NCI-H1048 (cell line): Measurements from ENCODE around the gene VSTM2B.
"Not testable (repeated sequence)": the region's sequence is repeated elsewhere in the genome, so short reads cannot be mapped to it uniquely, and the experiment has no call there.

Source experiments
- DNase-seq: peaks from one replicate; lab custom pipeline; 2025; lab: John Stamatoyannopoulos, UW

VSTM2B gene

DNA sequence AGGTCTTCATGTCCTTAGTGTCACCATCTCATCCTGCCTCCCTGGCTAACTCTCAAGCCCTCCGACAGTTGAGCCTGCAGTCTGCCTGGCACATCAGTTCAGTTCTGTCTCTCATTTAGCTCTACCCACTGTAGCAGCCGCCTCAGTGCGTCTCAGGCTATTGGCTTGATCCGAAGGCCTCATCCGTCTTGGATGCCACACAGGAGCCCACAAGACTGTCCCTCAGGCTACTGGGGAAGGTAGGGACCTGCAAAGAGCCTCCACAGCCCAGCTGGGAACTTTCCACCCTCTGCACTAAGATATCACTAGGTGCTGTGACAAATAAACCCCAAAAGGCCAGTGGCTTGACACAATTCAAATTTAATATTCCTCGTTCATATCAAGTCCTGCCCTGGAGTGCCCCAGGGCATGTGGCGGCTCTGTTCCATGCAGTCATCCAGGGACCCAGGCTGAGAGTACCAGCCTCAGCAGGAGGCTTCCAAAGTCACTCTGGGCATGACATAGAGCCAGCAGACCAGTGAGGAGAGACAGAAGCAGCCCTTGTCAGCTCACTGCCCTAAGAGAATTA, 5.7 kb downstream of the VSTM2B start:
- DNase-seq = no peak

DNA sequence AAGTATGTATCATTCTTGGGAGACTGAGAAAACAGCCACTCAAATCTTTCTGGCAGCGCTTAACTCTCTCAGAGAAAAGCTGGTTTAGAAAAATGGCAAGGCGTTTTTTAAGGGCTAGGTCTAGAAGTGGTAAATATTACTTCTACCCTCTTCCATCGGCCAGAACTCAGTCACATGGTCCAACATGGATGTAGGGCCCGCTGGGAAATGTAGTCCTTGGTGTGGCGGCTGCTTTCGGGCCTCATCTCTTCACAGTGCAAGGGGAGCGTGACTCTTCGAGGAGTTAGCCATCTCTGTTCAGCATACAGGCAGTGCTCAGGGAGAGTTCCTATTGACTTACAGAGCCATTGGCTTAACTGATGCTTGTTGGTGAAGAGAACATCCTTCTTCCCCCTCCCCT, 6.3 kb downstream of the VSTM2B start:
- no peak for DNase-seq

DNA sequence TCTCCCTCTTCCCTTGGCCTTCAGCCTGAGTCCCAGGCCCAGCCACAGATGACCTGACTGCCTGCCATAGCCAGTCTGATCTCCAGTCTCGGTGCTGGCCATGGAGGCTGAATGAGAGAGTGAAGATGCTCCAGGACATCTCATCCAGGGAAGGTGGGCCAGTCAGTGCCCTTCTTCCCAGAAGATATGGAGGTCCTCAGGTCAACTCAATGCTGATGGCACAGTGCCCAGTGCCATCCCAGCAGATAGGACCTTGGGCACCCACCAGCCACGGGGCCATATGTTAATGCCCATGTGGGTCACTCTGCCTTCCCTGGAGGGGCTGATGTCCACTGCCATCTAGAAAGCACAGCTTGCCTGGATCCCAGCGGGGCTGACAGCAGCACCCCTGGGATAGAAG, 7.2 kb downstream of the VSTM2B start:
- no peak for DNase-seq

DNA sequence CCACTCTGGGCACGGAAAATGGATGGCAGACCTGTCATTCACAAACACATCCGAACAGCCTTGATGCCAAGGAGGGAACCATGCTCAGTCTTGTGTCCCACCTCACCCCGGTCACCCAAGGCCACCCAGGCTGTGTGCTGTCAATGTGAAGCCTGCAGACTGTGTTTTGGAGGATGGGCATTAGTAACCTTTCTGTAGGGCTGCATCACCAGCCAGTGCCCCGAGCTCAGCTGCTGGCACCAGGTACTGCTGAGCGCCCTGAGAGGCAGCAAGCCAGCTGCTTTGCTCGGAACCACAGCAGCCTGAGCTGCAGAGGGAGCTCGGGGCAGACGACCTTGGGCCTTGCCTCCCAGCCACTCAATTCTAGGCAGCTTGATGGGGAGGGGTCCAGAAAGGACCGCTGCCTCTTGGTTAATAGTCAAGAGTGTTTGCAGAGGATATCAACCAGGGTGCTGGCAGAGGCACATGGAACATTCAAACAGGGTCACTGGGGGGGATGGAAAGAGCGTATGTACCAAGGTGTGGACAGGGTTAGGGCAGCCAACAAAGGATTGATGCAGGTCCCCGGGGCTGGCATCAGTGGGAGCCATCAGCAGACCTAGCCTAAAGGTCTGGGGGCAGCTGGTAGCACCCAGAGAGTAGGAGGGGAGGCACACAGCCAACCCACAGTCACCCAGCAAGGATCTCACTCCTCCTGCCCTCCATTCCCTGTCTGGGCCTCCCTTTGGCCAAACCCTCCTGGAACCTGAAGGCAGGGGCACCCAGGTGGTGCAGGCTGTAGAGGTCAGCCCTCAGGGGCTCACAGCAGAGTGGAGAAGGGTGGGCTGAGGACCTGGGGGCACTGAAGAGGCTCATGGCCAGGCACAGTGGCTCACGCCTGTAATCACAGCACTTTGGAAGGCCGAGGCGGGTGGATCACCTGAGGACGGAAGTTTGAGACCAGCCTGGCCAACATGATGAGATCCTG, 8.1 kb downstream of the VSTM2B start:
- DNase-seq = no peak

DNA sequence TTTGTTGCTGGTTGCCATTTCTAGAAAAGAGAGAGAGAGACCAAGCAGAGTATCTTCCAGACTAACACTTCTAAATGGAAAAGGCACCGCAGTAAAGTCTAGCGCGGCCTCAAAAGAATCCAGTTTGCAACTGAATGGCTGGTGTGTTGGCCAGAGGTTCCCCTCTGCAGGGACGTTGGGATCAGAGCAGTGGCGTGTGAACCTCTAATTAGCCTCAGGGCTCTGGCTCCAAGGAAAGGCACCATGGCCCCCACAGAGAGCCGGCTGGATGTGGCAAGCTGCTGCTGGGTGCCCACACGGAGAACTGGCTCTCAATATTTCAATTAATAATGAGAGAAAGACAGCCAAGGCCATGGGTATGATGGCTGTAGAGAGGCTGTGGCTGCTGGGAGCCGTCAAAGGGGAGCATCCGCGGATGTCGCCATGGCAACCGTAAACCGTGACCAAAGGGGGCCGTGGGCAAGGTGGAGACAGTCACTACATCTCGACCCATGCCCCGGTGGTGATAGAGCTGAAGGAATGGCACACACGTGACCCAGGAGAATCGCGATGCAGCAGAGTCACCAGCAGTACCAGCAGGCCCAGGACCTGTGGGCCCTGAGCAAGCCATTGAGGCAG, 9.5 kb downstream of the VSTM2B start:
- no peak for DNase-seq

DNA sequence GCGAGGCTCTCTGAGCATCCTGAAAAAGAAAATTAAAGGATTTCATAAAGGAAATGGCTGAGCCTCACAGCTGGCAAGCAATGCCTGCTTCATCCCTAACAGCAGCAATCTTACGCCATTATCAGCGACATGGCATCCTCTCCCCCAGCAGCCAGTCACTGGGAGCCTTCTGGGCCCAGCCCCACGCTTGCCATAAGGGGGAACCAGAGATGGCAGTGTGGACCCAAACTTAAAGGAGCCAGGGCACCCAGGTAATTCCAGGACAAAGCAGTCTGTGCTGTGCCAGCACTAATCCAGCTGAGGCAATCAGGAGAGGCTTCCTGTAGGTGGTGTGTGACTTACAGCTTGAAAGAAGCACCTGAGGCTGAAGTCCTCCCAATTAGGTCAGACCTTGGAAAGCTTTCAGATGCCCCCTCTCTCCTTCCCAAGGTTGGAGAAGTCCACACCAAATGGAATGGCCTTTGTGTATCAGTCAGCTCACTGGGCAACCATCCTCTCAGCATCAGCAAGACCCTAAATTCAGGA, 10.3 kb downstream of the VSTM2B start:
- DNase-seq = no peak

DNA sequence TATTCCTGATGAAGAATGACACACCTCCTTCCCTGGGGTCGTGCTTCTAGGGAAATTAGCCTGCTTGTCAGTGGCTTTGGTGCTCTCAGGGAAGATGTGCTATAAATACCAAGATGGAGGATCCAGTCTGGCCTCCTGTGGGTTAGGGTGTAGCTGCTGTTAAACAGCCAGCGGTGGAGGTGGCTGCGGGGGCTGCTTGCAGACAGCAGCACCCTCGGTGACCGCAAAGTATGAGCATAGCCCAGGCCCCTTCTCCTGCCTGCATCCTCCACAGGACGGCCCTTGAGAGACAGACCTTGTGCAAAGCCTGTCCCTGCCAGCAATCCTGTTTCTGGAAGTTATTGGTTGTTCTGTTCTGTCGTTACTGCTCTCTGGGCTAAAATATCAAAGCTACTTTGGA, 11.4 kb downstream of the VSTM2B start:
- no peak for DNase-seq

DNA sequence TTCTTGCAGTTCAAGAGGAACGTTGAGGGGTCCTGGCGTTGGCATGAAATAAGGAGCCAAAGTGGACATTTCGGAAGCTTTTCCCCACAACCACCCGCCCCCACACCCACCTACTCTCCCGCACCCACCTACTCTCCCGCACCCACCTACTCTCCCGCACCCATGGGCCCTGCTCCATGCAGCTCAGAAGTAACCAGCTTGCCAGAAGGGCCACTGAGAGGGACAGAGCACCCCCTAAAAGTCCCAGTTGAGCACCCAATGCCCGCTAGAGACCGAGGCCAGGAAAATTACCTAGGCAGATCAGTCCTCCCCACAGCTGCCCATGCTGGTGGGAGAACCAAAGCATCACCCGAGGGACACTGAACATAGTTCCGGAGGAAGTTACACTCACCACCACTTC, 11.8 kb downstream of the VSTM2B start:
- no peak for DNase-seq

DNA sequence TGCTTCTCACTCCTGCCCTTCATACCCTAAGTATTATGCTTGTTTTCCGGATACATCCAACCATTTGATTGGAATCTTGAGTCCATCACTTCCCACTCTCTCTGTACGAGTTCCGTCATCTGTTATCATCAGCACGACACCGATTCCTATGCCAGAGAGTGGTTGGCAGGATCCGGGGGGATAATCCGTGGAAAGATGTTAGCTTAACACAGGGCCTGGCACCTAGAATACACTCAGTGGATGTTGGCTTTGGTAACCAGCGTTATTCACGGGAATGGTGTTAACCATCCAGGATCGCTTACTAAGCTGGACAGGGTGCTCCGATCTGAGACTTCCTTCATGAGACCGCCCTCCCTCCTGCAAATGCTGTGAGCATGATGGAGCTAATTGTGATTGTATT, 12.4 kb downstream of the VSTM2B start:
- no peak for DNase-seq

DNA sequence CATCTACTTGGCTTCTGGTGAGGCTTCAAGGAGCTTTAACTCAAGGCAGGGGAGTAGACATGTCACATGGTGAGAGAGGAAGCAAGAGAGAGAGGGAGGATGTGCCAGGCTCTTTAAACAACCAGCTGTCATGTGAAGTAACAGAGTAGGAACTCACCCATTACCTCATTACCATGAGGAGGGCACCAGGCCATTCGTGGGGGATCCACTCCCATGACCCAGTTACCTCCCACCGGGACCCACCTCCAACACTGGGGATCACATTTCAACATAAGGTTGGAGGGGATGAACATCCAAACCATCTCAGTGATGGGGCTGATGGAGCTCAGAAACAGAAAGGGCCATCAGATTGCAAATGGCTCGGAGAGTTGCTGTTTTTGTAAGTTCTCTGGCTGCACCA, 12.9 kb downstream of the VSTM2B start:
- no peak for DNase-seq

DNA sequence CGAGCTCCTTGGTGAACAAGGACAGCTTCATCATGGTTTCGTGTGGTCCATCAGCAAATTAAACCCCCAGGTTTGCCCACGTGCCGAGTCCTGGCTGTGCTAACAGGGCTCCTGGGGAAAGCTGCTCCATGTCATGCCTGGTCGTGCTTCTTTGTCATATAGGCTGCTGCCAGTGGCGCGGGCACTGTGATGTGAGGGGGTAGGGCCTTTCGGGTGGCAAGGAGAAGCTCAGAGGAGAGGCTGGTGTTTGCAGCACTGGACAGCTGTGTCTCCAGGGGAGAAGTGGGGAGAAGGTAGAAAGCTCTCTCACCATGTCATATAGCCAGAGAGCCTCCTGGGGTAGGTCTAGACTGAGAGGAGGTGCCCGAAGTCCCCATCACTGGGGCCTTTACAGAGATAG, 13.3 kb downstream of the VSTM2B start:
- DNase-seq = no peak

DNA sequence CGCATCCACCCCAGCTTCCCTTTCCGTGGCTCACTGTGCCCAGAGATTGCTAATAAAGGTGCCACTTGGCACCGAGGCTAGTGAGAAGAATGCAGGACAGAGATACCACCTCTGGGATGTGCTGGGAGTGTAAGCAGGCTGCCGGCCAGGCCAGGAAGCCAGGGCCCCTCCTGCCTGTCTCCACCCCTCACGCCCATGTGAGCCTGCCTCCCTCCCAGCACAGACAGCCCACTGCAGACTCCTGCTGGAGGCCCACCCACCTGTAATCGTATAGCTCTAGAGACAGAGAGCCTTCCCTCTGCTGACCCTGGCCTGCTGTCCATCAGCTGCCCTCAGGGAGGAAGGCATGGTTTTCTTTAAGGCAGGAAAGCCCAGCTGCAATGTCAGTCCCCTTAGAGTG, 13.9 kb downstream of the VSTM2B start:
- no peak for DNase-seq

DNA sequence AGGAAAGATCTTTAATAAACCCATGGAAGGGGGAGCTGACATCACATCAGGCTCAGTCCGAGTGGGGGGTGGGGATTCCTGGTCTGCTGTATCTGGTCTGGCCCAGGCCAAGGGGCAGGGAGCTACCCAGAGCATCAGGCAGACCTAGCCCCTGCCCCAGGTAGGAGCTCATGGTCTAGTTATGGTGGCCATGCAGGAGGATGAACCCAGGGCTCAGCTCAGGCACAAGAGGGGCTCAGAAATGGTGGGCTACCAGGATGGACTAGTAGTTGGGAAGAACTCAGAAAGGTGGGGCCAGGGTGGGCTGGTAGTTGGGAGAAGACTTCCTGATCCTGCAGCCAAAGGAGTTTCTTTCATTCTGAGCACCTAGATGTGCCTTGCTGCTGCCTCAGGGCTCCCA, 14.3 kb downstream of the VSTM2B start:
- no peak for DNase-seq

DNA sequence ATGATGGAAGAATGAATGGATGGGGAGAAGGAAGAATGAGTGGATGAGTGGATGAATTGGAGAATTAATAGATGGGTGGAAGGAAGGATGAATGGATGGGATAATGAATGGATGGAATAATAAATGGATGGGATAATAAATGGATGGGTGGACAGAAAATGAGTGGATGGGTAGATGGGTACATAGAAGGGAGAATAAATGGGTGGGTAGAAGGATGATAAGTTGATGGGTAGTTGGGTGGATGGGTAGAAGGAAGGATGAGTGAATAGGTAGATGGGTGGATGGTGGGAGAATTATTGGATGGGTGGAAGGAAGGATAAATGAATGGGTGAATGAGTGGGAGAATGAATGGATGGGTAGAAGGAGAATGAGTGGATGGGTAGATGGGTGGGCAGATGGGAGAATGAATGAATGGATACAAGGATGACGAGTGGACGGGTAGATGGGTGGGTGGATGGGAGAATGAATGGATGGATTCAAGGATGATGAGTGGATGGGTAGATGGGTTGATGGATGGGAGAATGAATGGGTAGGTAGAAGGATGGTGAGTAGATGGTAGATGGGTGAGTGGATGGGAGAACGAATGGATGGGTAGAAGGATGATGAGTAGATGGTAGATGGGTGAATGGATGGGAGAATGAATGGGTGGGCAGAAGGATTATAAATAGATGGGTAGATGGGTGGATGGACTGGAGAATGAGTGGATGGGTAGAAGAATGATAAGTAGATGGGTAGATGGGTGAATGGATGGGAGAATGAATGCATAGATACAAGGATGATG, 15.9 kb downstream of the VSTM2B start:
- DNase-seq = no peak

DNA sequence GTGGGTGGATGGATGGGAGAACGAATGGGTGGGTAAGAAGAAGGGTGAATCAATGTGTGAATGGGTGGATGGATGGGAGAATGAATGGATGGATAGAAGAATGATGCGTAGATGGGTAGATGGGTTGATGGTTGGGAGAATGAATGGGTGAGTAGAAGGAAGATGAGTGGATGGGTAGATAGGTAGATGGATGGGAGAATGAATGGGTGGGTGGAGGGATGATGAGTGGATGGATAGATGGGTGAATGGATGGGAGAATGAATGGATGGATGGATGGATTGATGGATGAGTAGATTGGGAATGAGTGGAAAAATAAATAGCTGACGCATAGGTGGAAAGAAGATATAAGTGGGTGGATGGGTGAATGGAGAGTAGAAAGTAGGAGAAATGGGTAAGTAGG, 16.5 kb downstream of the VSTM2B start:
- DNase-seq = no peak

DNA sequence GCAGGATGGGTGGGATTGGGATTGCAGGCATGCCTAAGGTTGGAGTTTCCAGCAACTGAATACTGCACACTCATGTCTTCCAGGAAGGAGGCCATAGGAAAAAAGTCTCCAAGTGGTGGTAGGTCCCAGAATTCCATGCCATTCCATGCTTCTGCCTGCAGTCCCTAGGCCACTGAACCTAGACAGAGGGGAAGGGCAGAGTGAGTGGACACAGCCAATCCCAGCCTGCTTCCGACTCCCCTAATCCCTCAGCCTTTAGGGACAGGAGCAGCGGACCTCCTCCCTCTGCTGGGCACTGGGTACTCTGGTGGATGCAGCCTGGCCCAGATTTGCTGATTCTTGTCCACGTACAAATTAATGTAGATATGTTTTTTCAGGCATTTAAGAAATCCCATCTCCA, 17.0 kb downstream of the VSTM2B start:
- DNase-seq = no peak

DNA sequence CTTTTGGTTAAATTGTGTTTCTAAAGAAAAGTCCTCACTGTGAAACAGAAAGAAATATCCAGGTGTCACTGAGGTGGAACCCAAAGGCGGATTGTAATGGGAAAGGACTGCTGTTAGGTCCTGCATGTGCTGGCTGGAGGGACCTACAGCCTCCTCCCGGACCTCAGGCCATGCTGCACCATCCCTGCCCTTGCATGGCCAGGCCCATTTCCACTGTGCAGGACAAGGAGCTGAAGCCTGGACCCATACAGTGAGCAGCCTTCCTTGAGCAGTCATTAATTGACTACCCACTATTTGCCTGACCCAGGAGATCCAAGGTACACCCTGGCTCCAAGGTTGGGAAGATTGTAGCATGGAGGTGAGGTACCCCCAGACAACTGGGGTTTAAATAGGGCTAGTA, 17.6 kb downstream of the VSTM2B start:
- no peak for DNase-seq

DNA sequence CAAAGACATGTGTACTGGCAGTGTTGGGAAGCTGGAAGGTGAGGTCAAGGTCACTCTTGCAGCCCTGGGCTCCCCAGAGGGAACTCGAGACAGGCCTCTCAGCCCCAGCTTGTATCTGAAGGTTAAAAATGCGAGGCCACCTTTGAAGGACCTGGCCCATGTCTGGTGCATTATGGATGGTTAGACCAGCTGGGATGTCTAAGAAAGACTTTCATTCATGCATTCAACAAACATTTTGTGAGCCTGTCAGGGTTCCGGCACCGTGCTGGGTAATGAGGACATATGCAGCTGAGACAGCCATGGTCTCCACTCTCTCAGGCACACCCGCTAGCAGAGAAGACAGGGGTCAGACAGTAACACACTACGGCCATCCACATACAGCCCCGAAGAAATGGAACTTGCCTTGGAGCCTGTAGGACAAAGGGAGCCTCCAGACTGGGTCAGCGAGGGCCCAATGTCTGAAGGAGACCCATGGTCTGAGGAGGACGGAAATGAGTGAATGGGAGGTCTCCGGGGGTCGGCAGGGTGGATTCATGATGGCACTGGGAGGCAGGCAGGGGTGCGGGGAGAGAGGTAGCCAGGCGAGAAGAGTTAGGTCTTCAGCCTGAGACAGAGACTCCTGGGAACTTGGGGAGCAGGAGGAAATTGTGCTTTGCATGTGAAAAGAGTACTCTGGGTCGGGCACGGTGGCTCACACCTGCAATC, 19.0 kb downstream of the VSTM2B start:
- no peak for DNase-seq

DNA sequence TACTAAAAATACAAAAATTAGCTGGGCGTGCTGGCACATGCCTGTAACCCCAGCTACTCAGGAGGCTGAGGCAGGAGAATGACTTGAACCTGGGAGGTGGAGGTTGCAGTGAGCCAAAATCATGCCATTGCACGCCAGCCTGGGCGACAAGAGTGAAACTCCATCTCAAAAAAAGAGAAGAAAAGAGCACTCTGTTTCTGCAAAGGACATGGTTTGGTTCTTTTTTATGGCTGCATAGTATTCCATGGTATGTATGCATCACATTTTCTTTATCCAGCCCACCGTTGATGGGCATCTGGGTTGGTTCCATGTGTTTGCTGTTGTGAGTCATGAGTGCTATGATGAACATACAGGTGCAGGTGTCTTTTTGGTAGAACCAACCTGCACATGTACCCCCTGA, 19.7 kb downstream of the VSTM2B start:
- not testable (repeated sequence) for DNase-seq

DNA sequence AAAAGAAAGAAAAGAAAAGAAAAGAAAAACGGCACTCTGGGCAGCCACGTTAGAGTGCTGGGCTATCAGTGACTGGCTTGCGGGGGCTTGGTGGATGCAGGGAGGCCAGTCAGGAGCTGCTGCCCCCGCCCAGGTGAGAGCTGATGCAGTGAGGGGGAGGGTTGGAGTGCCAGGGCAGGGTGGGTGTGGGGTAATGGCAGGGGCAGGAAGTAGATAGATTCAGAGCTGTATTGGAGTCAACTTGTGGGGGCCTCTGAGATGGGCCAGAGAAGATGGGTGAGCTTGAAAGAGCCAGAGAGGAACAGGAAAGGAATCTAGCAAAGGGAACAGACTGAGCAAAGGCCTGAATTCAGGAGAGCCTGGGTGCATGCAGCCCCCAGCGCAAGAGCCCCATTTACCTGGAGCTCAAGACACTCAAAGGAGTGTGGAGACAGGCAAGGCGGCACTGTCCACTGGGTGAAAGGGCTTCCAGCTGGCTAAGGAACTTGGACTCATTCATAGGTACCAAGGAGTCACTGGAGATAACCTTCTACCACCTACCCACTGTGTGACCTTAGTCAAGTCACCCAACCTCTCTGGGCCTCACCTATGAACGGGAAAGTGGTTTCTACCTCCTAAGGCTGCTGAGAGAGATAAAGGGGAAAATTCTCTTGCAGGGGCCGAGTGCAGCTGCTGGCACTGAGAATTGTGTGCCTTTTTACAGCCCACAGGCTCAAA, 20.2 kb downstream of the VSTM2B start:
- no peak for DNase-seq
